ENCODE measurements around the gene KCNJ14.

The KCNJ14 gene

GRCh38 chr19:48445606-48446481, 9.5 kb upstream of the KCNJ14 start, which contains the start of gene GRWD1:
TSS of gene GRWD1 (plus strand) at chr19:48445983. CDS start at chr19:48446006, 23 bp downstream.
- peak; percentile 98 for DNase-seq

- DNase-seq, result no peak
These were observed 8.8 kb upstream of the KCNJ14 start for GRCh38 chr19:48446579-48446978.

- no peak for DNase-seq
These were observed 6.8 kb upstream of the KCNJ14 start for GRCh38 chr19:48448563-48448962.

GRCh38 chr19:48450441-48450840, 4.9 kb upstream of the KCNJ14 start:
- no peak for DNase-seq

GRCh38 chr19:48450863-48451262, 4.5 kb upstream of the KCNJ14 start:
- DNase-seq, result no peak

- DNase-seq, result no peak
These were observed 3.8 kb upstream of the KCNJ14 start for GRCh38 chr19:48451624-48452023.

- DNase-seq, result no peak
These were observed 2.8 kb upstream of the KCNJ14 start for GRCh38 chr19:48452289-48453190.

- no peak for DNase-seq
These were observed 1.1 kb upstream of the KCNJ14 start for GRCh38 chr19:48454150-48454730.

GRCh38 chr19:48455908-48456562, 661 bp downstream of the KCNJ14 start:
- DNase-seq, result no peak

- no peak for DNase-seq
These were observed 1.5 kb downstream of the KCNJ14 start for GRCh38 chr19:48456864-48457263.

- no peak for DNase-seq
These were observed 2.6 kb downstream of the KCNJ14 start for GRCh38 chr19:48458016-48458415.

GRCh38 chr19:48461651-48461981, 6.2 kb downstream of the KCNJ14 start:
- no peak for DNase-seq

GRCh38 chr19:48461982-48462655, 6.7 kb downstream of the KCNJ14 start:
- no peak for DNase-seq

GRCh38 chr19:48465215-48465614, 9.8 kb downstream of the KCNJ14 start:
- DNase-seq, result no peak

- no peak for DNase-seq
These were observed 11.4 kb downstream of the KCNJ14 start for GRCh38 chr19:48466561-48467325.

- DNase-seq, result peak; percentile 100
These were observed 13.5 kb downstream of the KCNJ14 start for GRCh38 chr19:48468772-48469288.

GRCh38 chr19:48469289-48469881, 14.0 kb downstream of the KCNJ14 start, which contains the start of gene CYTH2:
TSS of gene CYTH2 (plus strand) at chr19:48469369. CDS start at chr19:48469508, 139 bp downstream.
- peak; percentile 63 for DNase-seq

- no peak for DNase-seq
These were observed 14.7 kb downstream of the KCNJ14 start for GRCh38 chr19:48469934-48470680.

GRCh38 chr19:48470856-48471255, 15.5 kb downstream of the KCNJ14 start:
- DNase-seq, result no peak

GRCh38 chr19:48471836-48472235, 16.5 kb downstream of the KCNJ14 start:
- DNase-seq, result no peak

All from NCI-H2171 (cell line).